ENCODE results near the gene VPS51. TPM values are rescaled to one million over a fixed set of nuclear protein-coding genes. Genes with fewer than 3 reads are reported as not detected.

The VPS51 gene
- total RNA-seq (2021; ENCODE audit: unreplicated experiment) (89.5 TPM), Bru-seq, nascent RNA (percentile 79 among the genes with signal in this experiment), BruChase-seq, experiment 1, labeled RNA remaining after a 6-hour chase (percentile 83 among the genes with signal in this experiment), BruChase-seq, experiment 2, labeled RNA remaining after a 2-hour chase (percentile 82 among the genes with signal in this experiment)
- 94.6 and 117 TPM in 2 replicates for polyA plus RNA-seq (2012)
- long read RNA-seq, transcript VPS51-201 (10 exons, 2,714 nt) = major isoform, 151 of 225 reads
- long read RNA-seq, partial matches to known transcripts = 54 of 225 reads
- long read RNA-seq, other reads (novel, unspliced or antisense) = 19 of 225 reads

DNA sequence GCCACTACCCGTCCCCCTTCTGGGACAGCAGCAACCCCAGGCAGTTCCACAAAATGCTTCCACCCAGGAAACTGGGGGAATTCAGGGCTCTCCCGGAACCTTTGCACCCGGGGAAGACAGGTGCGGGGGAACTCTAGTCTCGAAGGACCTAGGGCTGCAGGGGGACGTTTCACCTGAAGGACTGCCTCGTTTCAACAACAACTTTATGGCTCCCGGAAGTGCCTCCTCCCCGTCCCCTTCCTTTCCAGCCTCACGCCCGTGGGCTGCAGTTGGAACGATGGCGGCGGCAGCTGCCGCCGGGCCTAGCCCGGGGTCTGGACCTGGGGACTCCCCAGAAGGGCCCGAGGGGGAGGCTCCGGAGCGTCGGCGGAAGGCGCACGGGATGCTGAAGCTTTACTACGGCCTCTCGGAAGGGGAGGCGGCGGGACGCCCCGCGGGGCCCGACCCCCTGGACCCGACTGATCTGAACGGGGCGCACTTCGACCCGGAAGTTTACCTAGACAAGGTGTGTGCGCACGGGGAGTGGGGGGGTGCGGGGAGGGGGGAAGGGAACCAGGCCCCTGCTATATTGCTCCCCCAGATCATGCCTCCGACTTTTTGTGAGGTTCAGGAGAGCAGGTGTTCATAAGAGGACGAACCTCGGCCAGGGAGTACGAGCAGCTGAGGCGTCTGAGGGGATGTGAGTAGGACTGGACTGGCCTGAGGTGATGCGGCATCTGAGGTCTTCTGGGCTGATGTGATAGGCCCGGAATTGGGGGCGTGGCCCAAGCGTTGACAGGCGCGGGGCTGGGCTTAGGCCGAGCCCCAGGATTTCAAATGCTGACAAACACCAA, at the start of gene VPS51:
TSS of gene VPS51 (plus strand) at position 241 of the 833 bp plus-strand sequence. CDS start at position 278, 37 bp downstream.
- Histone ChIP-seq H3K4me2 (ENCODE audit: low read length) (peak within 1 kb of the TSS; percentile 88), H3K79me2 (ENCODE audit: insufficient read depth, low read length) (peaks cover 23% of the 10 kb centered on the region), H3K9me3 (ENCODE audit: control insufficient read depth in 1 of 2, insufficient read depth in 1 of 2, low read depth in 1 of 2, low read length in 2 of 2) (no peaks in the 10 kb centered on the region), H4K20me1 (ENCODE audit: insufficient read depth) (no peaks in the 10 kb centered on the region), H2AFZ (ENCODE audit: low read depth, low read length, poor library complexity, severe bottlenecking) (no peak within 1 kb of the TSS), H3K27me3 (ENCODE audit: insufficient read depth, low read length) (no peaks in the 10 kb centered on the region), H3K36me3 (ENCODE audit: control insufficient read depth in 1 of 2, insufficient read depth in 2 of 2, low read length in 2 of 2) (peaks cover 3 to 6% of the 10 kb centered on the region in 2 experiments; a peak in 2 of 4 replicates), H3K4me1 (ENCODE audit: control insufficient read depth in 1 of 2, insufficient read depth in 2 of 2, low read length in 2 of 2) (peaks cover 3 to 12% of the 10 kb centered on the region in 2 experiments; a peak in 3 of 4 replicates), H3K9ac (ENCODE audit: low read length) (peak within 1 kb of the TSS; percentile 77), H3K27ac (ENCODE audit: low read depth, low read length) (peak within 1 kb of the TSS; percentile 63), H3K4me3 (replicated peaks in 1 of 2; ENCODE audit: low read depth in 1 of 2, low read length in 2 of 2) (peak within 1 kb of the TSS; percentile 74 to 78), H3K9me2 (ENCODE audit: insufficient read depth) (no peaks in the 10 kb centered on the region)
- ChIA-PET POLR2A (interaction anchor here (3.2 kb wide), 1 partner anchor 15 kb away, joined by 21 read pairs; the partner anchor contains the start of gene TM7SF2), CTCF (interaction anchor here (1.1 to 1.7 kb wide), 2 partner anchors 12 to 14 kb away, joined by 3 to 14 read pairs; no protein-coding TSS in a partner anchor), RAD21 (ENCODE audit: low non-redundant PET in 1 of 2, low total read pairs in 2 of 2, uncharacterized antibody in 2 of 2, unreplicated experiment in 2 of 2) (no interaction called here)
- TSS peak; percentile 56 for BruUV-seq (replicated peaks)
- peak; percentile 97 for ATAC-seq
- intact Hi-C loops (cut with micrococcal nuclease) = loop anchor here (1.0 to 5.0 kb wide), 2 partner anchors 12 to 84 kb away; partner anchors contain the start of genes ARL2, CDCA5 and ZFPL1
- peak; percentile 88 for DNase-seq (ENCODE audit: low read depth, low spot score)
- TF ChIP-seq, protein P1, sequence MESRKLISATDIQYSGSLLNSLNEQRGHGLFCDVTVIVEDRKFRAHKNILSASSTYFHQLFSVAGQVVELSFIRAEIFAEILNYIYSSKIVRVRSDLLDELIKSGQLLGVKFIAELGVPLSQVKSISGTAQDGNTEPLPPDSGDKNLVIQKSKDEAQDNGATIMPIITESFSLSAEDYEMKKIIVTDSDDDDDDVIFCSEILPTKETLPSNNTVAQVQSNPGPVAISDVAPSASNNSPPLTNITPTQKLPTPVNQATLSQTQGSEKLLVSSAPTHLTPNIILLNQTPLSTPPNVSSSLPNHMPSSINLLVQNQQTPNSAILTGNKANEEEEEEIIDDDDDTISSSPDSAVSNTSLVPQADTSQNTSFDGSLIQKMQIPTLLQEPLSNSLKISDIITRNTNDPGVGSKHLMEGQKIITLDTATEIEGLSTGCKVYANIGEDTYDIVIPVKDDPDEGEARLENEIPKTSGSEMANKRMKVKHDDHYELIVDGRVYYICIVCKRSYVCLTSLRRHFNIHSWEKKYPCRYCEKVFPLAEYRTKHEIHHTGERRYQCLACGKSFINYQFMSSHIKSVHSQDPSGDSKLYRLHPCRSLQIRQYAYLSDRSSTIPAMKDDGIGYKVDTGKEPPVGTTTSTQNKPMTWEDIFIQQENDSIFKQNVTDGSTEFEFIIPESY (IDR thresholded peaks at IDR 0.05; ENCODE audit: extremely low read depth, insufficient replicate concordance, low read length) = peak; percentile 50
- TF ChIP-seq, protein P2, sequence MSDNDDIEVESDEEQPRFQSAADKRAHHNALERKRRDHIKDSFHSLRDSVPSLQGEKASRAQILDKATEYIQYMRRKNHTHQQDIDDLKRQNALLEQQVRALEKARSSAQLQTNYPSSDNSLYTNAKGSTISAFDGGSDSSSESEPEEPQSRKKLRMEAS (IDR thresholded peaks at IDR 0.05) = peak; percentile 76
- TF ChIP-seq SP1 (IDR thresholded peaks at IDR 0.05; ENCODE audit: low read depth) = peak; percentile 86
- peak; percentile 99 for TF ChIP-seq CBX3 (IDR thresholded peaks at IDR 0.05; ENCODE audit: low read depth)
- TF ChIP-seq, protein P3, sequence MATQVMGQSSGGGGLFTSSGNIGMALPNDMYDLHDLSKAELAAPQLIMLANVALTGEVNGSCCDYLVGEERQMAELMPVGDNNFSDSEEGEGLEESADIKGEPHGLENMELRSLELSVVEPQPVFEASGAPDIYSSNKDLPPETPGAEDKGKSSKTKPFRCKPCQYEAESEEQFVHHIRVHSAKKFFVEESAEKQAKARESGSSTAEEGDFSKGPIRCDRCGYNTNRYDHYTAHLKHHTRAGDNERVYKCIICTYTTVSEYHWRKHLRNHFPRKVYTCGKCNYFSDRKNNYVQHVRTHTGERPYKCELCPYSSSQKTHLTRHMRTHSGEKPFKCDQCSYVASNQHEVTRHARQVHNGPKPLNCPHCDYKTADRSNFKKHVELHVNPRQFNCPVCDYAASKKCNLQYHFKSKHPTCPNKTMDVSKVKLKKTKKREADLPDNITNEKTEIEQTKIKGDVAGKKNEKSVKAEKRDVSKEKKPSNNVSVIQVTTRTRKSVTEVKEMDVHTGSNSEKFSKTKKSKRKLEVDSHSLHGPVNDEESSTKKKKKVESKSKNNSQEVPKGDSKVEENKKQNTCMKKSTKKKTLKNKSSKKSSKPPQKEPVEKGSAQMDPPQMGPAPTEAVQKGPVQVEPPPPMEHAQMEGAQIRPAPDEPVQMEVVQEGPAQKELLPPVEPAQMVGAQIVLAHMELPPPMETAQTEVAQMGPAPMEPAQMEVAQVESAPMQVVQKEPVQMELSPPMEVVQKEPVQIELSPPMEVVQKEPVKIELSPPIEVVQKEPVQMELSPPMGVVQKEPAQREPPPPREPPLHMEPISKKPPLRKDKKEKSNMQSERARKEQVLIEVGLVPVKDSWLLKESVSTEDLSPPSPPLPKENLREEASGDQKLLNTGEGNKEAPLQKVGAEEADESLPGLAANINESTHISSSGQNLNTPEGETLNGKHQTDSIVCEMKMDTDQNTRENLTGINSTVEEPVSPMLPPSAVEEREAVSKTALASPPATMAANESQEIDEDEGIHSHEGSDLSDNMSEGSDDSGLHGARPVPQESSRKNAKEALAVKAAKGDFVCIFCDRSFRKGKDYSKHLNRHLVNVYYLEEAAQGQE (IDR thresholded peaks at IDR 0.05; ENCODE audit: low read depth) = no peak
- no peak for TF ChIP-seq FOSL1 (IDR thresholded peaks at IDR 0.05; ENCODE audit: low read depth)
- TF ChIP-seq, protein P4, sequence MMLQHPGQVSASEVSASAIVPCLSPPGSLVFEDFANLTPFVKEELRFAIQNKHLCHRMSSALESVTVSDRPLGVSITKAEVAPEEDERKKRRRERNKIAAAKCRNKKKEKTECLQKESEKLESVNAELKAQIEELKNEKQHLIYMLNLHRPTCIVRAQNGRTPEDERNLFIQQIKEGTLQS (IDR thresholded peaks at IDR 0.05) = no peak
- TF ChIP-seq YY1 (IDR thresholded peaks at IDR 0.05; ENCODE audit: extremely low read depth, insufficient replicate concordance, low read depth, low read length) = peak; percentile 93
- TF ChIP-seq EGR1 (IDR thresholded peaks at IDR 0.05; ENCODE audit: low read depth) = 0 out of 2 replicates have a peak, but pooled peaks have one; percentile 58
- TF ChIP-seq, protein P5, sequence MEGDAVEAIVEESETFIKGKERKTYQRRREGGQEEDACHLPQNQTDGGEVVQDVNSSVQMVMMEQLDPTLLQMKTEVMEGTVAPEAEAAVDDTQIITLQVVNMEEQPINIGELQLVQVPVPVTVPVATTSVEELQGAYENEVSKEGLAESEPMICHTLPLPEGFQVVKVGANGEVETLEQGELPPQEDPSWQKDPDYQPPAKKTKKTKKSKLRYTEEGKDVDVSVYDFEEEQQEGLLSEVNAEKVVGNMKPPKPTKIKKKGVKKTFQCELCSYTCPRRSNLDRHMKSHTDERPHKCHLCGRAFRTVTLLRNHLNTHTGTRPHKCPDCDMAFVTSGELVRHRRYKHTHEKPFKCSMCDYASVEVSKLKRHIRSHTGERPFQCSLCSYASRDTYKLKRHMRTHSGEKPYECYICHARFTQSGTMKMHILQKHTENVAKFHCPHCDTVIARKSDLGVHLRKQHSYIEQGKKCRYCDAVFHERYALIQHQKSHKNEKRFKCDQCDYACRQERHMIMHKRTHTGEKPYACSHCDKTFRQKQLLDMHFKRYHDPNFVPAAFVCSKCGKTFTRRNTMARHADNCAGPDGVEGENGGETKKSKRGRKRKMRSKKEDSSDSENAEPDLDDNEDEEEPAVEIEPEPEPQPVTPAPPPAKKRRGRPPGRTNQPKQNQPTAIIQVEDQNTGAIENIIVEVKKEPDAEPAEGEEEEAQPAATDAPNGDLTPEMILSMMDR (IDR thresholded peaks at IDR 0.05 in 2 of 3, conservative IDR thresholded peaks at IDR 0.05 in 1 of 3; ENCODE audit: borderline replicate concordance in 1 of 3, insufficient read depth in 1 of 3, low read depth in 2 of 3, low read length in 2 of 3) = no peak
- no peak for TF ChIP-seq EZH2phosphoT487 (IDR thresholded peaks at IDR 0.05; ENCODE audit: borderline replicate concordance)
- TF ChIP-seq SIN3A (IDR thresholded peaks at IDR 0.05; ENCODE audit: low read depth) = peak; percentile 81
- TF ChIP-seq ELF1 (IDR thresholded peaks at IDR 0.05; ENCODE audit: borderline replicate concordance, low read depth) = peak; percentile 92
- peak; percentile 71 for TF ChIP-seq POLR2AphosphoS5 (IDR thresholded peaks at IDR 0.05; ENCODE audit: low read depth, low read length)
- peak; percentile 94 for TF ChIP-seq POLR2A (IDR thresholded peaks at IDR 0.05; ENCODE audit: borderline replicate concordance, extremely low read depth, insufficient read depth, insufficient read length)

Measured in HCT116 (cell line).